HG03135 (cell line): ENCODE measurements around the gene MADCAM1.

Experiments used
- ATAC-seq: cut with Tn5 transposase; IDR thresholded peaks from one replicate; pipeline ENCODE4 v1.9.1; 2021; ENCODE audit warnings: mild to moderate bottlenecking, moderate library complexity; ENCODE audit not compliant: unreplicated experiment

The MADCAM1 gene

GRCh38 chr19:547836-548720 lies 51.8 kb downstream of the MADCAM1 start:
- no peak for ATAC-seq

DNA sequence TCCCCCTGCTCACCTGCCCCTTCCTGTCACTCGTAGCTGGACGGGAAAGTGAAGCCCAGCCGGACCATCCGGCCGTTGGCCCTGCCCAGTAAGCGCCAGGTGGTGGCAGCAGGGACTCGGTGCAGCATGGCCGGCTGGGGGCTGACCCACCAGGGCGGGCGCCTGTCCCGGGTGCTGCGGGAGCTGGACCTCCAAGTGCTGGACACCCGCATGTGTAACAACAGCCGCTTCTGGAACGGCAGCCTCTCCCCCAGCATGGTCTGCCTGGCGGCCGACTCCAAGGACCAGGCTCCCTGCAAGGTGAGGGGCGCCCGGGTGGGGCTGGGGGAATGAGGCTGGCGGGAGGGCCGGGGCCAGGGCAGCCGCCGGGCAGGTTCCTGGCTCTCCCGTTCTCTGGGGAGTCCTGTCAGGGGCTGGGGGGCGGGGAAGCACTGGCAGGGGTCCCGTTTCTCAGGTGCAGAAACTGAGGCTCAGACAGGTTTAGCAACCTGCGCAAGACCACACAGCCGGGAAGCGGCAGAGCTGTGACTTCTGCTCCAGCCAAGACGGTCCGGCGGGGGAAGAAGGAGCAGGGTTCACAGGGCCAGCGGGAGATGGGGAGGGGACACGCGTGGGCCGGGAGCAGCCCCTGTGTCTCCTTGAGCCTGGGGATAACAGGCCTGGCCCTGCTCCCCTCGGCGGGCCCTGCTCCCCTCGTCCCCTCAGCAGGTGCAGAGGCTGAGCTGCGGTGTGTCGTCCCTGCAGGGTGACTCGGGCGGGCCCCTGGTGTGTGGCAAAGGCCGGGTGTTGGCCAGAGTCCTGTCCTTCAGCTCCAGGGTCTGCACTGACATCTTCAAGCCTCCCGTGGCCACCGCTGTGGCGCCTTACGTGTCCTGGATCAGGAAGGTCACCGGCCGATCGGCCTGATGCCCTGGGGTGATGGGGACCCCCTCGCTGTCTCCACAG lies 52.9 kb downstream of the MADCAM1 start:
- ATAC-seq, result no peak

- no peak for ATAC-seq
Measured at GRCh38 chr19:554817-555216, 58.5 kb downstream of the MADCAM1 start.
